ENCODE measurements around the gene RGR. TPM values are rescaled to one million over a fixed set of nuclear protein-coding genes. Genes with fewer than 3 reads are reported as not detected.
"Not testable (repeated sequence)": the region's sequence is repeated elsewhere in the genome, so short reads cannot be mapped to it uniquely, and the experiment has no call there.

Gene RGR
- total RNA-seq, 3 donors from 2014 or later, result not detected

GRCh38 chr10:84265418-84265817 is 20.6 kb downstream of the RGR start:
- no peak for TF ChIP-seq CTCF (IDR thresholded peaks at IDR 0.05)
- ATAC-seq, result peak; percentile 32
- H3K9me3 ChIP-seq, result no peaks in the 10 kb centered on the region
- no peaks in the 10 kb centered on the region for H3K4me1 ChIP-seq (ENCODE audit: low read depth)
- H3K36me3 ChIP-seq (ENCODE audit: low read depth), result no peaks in the 10 kb centered on the region
- no peak overlapping the region for H3K4me3 ChIP-seq
- intact Hi-C loops (cut with DNase I, micrococcal nuclease), result loop anchor here (5.0 to 10.0 kb wide), 2 partner anchors 109 to 272 kb away; no protein-coding TSS in a partner anchor
- DNase-seq, result no peak

GRCh38 chr10:84267503-84268126 is 22.8 kb downstream of the RGR start:
- peak; percentile 80 for ATAC-seq
- peak; percentile 31 for TF ChIP-seq CTCF (IDR thresholded peaks at IDR 0.05)
- H3K4me3 ChIP-seq, result no peak overlapping the region
- H3K9me3 ChIP-seq, result no peaks in the 10 kb centered on the region
- H3K36me3 ChIP-seq (ENCODE audit: low read depth), result no peaks in the 10 kb centered on the region
- H3K4me1 ChIP-seq (ENCODE audit: low read depth), result peaks cover 6% of the 10 kb centered on the region
- peak; percentile 67 to 89 (median 81) for DNase-seq
- intact Hi-C loops (cut with DNase I, micrococcal nuclease), result loop anchor here (5.0 to 10.0 kb wide), 2 partner anchors 107 to 270 kb away; no protein-coding TSS in a partner anchor

- no peak for TF ChIP-seq CTCF (IDR thresholded peaks at IDR 0.05)
- intact Hi-C loops (cut with DNase I, micrococcal nuclease), result loop anchor here (5.0 to 10.0 kb wide), 2 partner anchors 106 to 268 kb away; no protein-coding TSS in a partner anchor
- no peaks in the 10 kb centered on the region for H3K9me3 ChIP-seq
- DNase-seq, result no peak
- no peaks in the 10 kb centered on the region for H3K36me3 ChIP-seq (ENCODE audit: low read depth)
- H3K4me3 ChIP-seq, result no peak overlapping the region
- peak; percentile 32 for ATAC-seq
- H3K4me1 ChIP-seq (ENCODE audit: low read depth), result peaks cover 6% of the 10 kb centered on the region
Observed at GRCh38 chr10:84269162-84269561, 24.3 kb downstream of the RGR start.

- DNase-seq (no peak), ATAC-seq (no peak)
- Histone ChIP-seq H3K4me1 (ENCODE audit: low read depth) (peaks cover 6% of the 10 kb centered on the region), H3K4me3 (no peak overlapping the region), H3K36me3 (ENCODE audit: low read depth) (no peaks in the 10 kb centered on the region), H3K9me3 (no peaks in the 10 kb centered on the region)
- TF ChIP-seq CTCF (IDR thresholded peaks at IDR 0.05), result no peak
- intact Hi-C loops (cut with DNase I, micrococcal nuclease), result loop anchor here (5.0 to 10.0 kb wide), 2 partner anchors 105 to 268 kb away; no protein-coding TSS in a partner anchor
Observed at GRCh38 chr10:84269773-84270172, 24.9 kb downstream of the RGR start.

GRCh38 chr10:84270708-84271107 is 25.9 kb downstream of the RGR start:
- intact Hi-C loops (cut with DNase I, micrococcal nuclease), result no loop called here
- DNase-seq, result no peak
- Histone ChIP-seq H3K36me3 (ENCODE audit: low read depth) (no peaks in the 10 kb centered on the region), H3K4me1 (ENCODE audit: low read depth) (peaks cover 6% of the 10 kb centered on the region), H3K9me3 (no peaks in the 10 kb centered on the region), H3K4me3 (no peak overlapping the region)
- peak; percentile 77 for ATAC-seq
- no peak for TF ChIP-seq CTCF (IDR thresholded peaks at IDR 0.05)

GRCh38 chr10:84279876-84280475 is 35.1 kb downstream of the RGR start:
- DNase-seq, result not testable (repeated sequence)

More at GRCh38 chr10:84279876-84280475, 35.1 kb downstream of the RGR start:
- H3K36me3 ChIP-seq (ENCODE audit: low read depth); H3K4me3 ChIP-seq; ATAC-seq; intact Hi-C loops (cut with DNase I, micrococcal nuclease); H3K9me3 ChIP-seq; H3K4me1 ChIP-seq (ENCODE audit: low read depth): not testable (repeated sequence)

All from mucosa of descending colon (tissue), 3 donors.